Neuronal stem cell (in vitro differentiated cells): Measurements from ENCODE around the gene BATF.

Experiments
- DNase-seq: peaks from one replicate; pipeline ENCODE4 v3.0.0-alpha.2; 2013; ENCODE audit warnings: low spot score
- H2AFZ ChIP-seq: one replicate; pipeline ENCODE4 v1.6.1; 2013; ENCODE audit warnings: mild to moderate bottlenecking, low read length, inconsistent platforms
- H2AK5ac ChIP-seq: 2 replicates; pipeline ENCODE4 v1.6.1; 2013; ENCODE audit warnings: low read depth, mild to moderate bottlenecking, inconsistent platforms, low read length, moderate library complexity, mixed read lengths
- H2BK120ac ChIP-seq: 2 replicates; pipeline ENCODE4 v1.6.1; 2013; ENCODE audit warnings: low read depth, mild to moderate bottlenecking, inconsistent platforms, low read length, moderate library complexity, mixed read lengths
- H2BK12ac ChIP-seq: one replicate; pipeline ENCODE4 v1.6.1; 2013; ENCODE audit warnings: low read length, inconsistent platforms
- H2BK15ac ChIP-seq: 2 replicates; pipeline ENCODE4 v1.6.1; 2013; ENCODE audit warnings: mild to moderate bottlenecking, low read length, inconsistent platforms, mixed read lengths
- H2BK5ac ChIP-seq: one replicate; pipeline ENCODE4 v1.6.1; 2013; ENCODE audit warnings: inconsistent platforms, mild to moderate bottlenecking, low read length, moderate library complexity
- H3K14ac ChIP-seq: one replicate; pipeline ENCODE4 v1.6.1; 2013; ENCODE audit warnings: low read length, inconsistent platforms
- H3K18ac ChIP-seq: 2 replicates; pipeline ENCODE4 v1.6.1; 2013; ENCODE audit warnings: low read length, inconsistent platforms
- H3K23ac ChIP-seq: 2 replicates; pipeline ENCODE4 v1.6.1; 2013; ENCODE audit warnings: low read depth, mild to moderate bottlenecking, mixed read lengths, low read length, inconsistent platforms; ENCODE audit not compliant: poor library complexity
- H3K27ac ChIP-seq: replicated peaks from 3 replicates; pipeline ENCODE4 v1.5.1; 2013; ENCODE audit warnings: low read length, inconsistent platforms
- H3K27me3 ChIP-seq, 3 experiments: 2 replicates each; pipeline ENCODE4 v1.6.1; 2013; ENCODE audit warnings: low read length in 3 of 3, mild to moderate bottlenecking in 2 of 3, inconsistent platforms in 1 of 3, low read depth in 1 of 3, mixed read lengths in 1 of 3, moderate library complexity in 1 of 3; ENCODE audit not compliant: control insufficient read depth in 3 of 3, insufficient read depth in 3 of 3
- H3K36me3 ChIP-seq, 2 donors: replicated peaks in 1 of 2; 2 replicates each; pipeline ENCODE4 v1.6.1; 2013; ENCODE audit warnings: low read length in 2 of 2; ENCODE audit not compliant: control insufficient read depth in 2 of 2, insufficient read depth in 2 of 2
- H3K4ac ChIP-seq: 2 replicates; pipeline ENCODE4 v1.6.1; 2013; ENCODE audit warnings: inconsistent platforms, mild to moderate bottlenecking, low read length, moderate library complexity
- H3K4me1 ChIP-seq, 2 donors: 1 replicate in 1 of 2; 2 replicates in 1 of 2; pipeline ENCODE4 v1.6.1; 2013; ENCODE audit warnings: low read length in 2 of 2, low read depth in 1 of 2; ENCODE audit not compliant: control insufficient read depth in 2 of 2, insufficient read depth in 1 of 2
- H3K4me2 ChIP-seq: one replicate; pipeline ENCODE4 v1.6.1; 2013; ENCODE audit warnings: mild to moderate bottlenecking, low read length, inconsistent platforms; ENCODE audit not compliant: insufficient read depth, poor library complexity, severe bottlenecking
- H3K4me3 ChIP-seq, 2 donors: 2 replicates each; pipeline ENCODE4 v1.5.1; 2013; ENCODE audit warnings: low read length in 2 of 2, mild to moderate bottlenecking in 2 of 2, inconsistent platforms in 1 of 2, moderate library complexity in 1 of 2
- H3K79me1 ChIP-seq: one replicate; pipeline ENCODE4 v1.6.1; 2013; ENCODE audit warnings: low read depth, mild to moderate bottlenecking, inconsistent platforms, low read length, moderate library complexity
- H3K9ac ChIP-seq: one replicate; pipeline ENCODE4 v1.6.1; 2013; ENCODE audit warnings: mild to moderate bottlenecking, low read depth, low read length, inconsistent platforms; ENCODE audit not compliant: poor library complexity
- H3K9me3 ChIP-seq, 2 donors: replicated peaks in 1 of 2; 2 replicates each; pipeline versions ENCODE3 to v1.6.1; 2013; ENCODE audit warnings: low read length in 2 of 2, mild to moderate bottlenecking in 2 of 2, inconsistent platforms in 1 of 2, low read depth in 1 of 2, mixed read lengths in 1 of 2, moderate library complexity in 1 of 2; ENCODE audit not compliant: control insufficient read depth in 2 of 2, insufficient read depth in 1 of 2
- H4K8ac ChIP-seq: one replicate; pipeline ENCODE4 v1.6.1; 2013; ENCODE audit warnings: low read depth, mild to moderate bottlenecking, inconsistent platforms, low read length, moderate library complexity
- H4K91ac ChIP-seq: one replicate; pipeline ENCODE4 v1.6.1; 2013; ENCODE audit warnings: low read length, low read depth, mild to moderate bottlenecking, inconsistent platforms; ENCODE audit not compliant: poor library complexity
- WGBS, 2 donors: extraction: QIAGEN DNeasy Blood & Tissue Kit; methylation state at CpG; one replicate each; pipeline ENCODE4 v1.1.7; 2013; ENCODE audit warnings: missing lambda C conversion rate in 2 of 2, mixed read lengths in 1 of 2; ENCODE audit not compliant: insufficient read length in 2 of 2, insufficient replicate concordance in 1 of 2; ENCODE audit errors: extremely low coverage in 2 of 2; 5-methylcytosine and 5-hydroxymethylcytosine counted together

BATF gene

DNA sequence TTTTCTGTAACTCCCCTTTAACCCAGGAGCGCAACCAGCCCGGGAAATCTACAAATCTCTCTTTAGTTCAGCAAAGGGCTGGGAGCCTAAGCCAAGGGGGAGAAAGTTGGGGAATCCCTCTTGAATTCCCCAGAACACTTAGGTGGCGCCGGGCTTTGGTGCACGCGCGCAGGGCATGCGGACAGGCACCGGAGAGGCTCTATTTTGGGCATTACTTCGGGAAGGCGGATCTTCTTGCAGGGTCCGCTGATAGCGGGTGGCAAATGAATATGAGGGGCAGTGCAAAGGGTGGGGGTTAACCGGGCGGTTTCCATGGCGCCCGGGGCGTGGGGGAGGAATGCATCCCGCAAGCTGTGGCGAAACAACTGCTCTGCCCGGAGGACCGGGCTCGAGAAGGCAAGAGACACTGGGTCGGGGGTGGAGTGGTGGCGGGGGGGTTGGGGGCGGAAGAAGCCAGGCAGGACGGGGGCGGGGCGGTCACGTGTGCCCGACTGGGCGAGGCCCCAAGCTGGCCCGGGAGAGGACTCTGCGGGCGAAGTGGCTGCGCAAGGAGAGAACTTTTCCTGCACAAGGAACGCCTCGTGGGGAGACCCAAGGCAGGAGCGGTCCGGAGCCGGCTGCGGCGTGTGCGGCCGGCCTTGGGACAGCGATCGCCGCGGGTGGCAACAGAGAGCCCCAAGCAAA is 56.0 kb downstream of the BATF start, which contains the start of gene FLVCR2:
Gene FLVCR2, plus strand, starts transcription at position 519 of the 684 bp plus-strand sequence. CDS start 353 bp downstream, outside the sequence.
- no CpG with 5 or more reads among the region's 49 CpGs for WGBS, 2 donors
- peak within 1 kb of the TSS; percentile 98 for H2AFZ ChIP-seq
- H2BK120ac ChIP-seq = no peak within 1 kb of the TSS
- H2AK5ac ChIP-seq = no peak within 1 kb of the TSS
- H3K27me3 ChIP-seq = peaks cover 0 to 6% (median 0%) of the 10 kb centered on the region in 3 experiments
- peak; percentile 70 for DNase-seq
- H4K91ac ChIP-seq = no peak within 1 kb of the TSS
- H3K9ac ChIP-seq = peak within 1 kb of the TSS; percentile 75
- H4K8ac ChIP-seq = no peak within 1 kb of the TSS
- H2BK12ac ChIP-seq = peak within 1 kb of the TSS; percentile 79
- no peaks in the 10 kb centered on the region for H3K79me1 ChIP-seq
- H3K4me2 ChIP-seq = peak within 1 kb of the TSS; percentile 89
- H2BK15ac ChIP-seq = peak within 1 kb of the TSS; percentile 1
- H3K27ac ChIP-seq = peak within 1 kb of the TSS; percentile 74
- no peaks in the 10 kb centered on the region for H3K9me3 ChIP-seq
- no peaks in the 10 kb centered on the region for H3K36me3 ChIP-seq
- peaks cover 9 to 12% of the 10 kb centered on the region in 2 donors for H3K4me1 ChIP-seq
- peak within 1 kb of the TSS; percentile 55 to 83 for H3K4me3 ChIP-seq
- H2BK5ac ChIP-seq = peak within 1 kb of the TSS; percentile 83
- peak within 1 kb of the TSS; percentile 94 for H3K18ac ChIP-seq
- H3K4ac ChIP-seq = peak within 1 kb of the TSS; percentile 19
- no peak within 1 kb of the TSS for H3K14ac ChIP-seq
- H3K23ac ChIP-seq = peak within 1 kb of the TSS; percentile 45

DNA sequence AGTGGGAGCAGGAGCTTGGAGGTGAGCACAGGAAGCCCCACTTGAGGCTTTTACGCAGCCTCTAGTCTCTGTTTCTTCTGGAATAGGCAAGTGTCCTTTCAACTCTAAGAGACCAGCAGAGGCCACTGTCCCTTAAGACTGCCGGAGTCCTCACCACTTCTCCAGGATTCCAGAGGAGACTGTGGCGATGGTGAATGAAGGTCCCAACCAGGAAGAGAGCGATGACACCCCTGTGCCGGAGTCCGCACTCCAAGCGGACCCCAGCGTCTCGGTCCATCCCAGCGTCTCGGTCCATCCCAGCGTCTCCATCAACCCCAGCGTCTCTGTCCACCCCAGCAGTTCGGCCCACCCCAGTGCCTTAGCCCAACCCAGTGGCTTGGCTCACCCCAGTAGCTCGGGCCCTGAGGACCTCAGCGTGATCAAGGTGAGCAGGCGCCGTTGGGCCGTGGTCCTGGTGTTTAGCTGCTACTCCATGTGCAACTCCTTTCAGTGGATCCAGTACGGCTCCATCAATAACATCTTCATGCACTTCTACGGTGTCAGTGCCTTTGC is 56.6 kb downstream of the BATF start:
- H3K23ac ChIP-seq = peak overlapping the region; percentile 45
- H3K4me1 ChIP-seq = peaks cover 9 to 12% of the 10 kb centered on the region in 2 donors
- no CpG with 5 or more reads among the region's 21 CpGs for WGBS, 2 donors
- H3K14ac ChIP-seq = no peak overlapping the region
- H2AFZ ChIP-seq = peak overlapping the region; percentile 98
- DNase-seq = peak; percentile 8
- H3K4ac ChIP-seq = peak overlapping the region; percentile 19
- peak overlapping the region; percentile 83 for H2BK5ac ChIP-seq
- peaks cover 0 to 6% (median 0%) of the 10 kb centered on the region in 3 experiments for H3K27me3 ChIP-seq
- peak overlapping the region; percentile 94 for H3K18ac ChIP-seq
- H4K8ac ChIP-seq = no peak overlapping the region
- H3K4me2 ChIP-seq = peak overlapping the region; percentile 89
- no peaks in the 10 kb centered on the region for H3K36me3 ChIP-seq
- H3K27ac ChIP-seq = peak overlapping the region; percentile 58
- peak overlapping the region; percentile 55 to 83 for H3K4me3 ChIP-seq
- H2BK15ac ChIP-seq = peak overlapping the region; percentile 1
- peak overlapping the region; percentile 79 for H2BK12ac ChIP-seq
- no peak overlapping the region for H4K91ac ChIP-seq
- H2BK120ac ChIP-seq = no peak overlapping the region
- H3K79me1 ChIP-seq = no peaks in the 10 kb centered on the region
- H3K9ac ChIP-seq = peak overlapping the region; percentile 75
- no peak overlapping the region for H2AK5ac ChIP-seq
- no peaks in the 10 kb centered on the region for H3K9me3 ChIP-seq

DNA sequence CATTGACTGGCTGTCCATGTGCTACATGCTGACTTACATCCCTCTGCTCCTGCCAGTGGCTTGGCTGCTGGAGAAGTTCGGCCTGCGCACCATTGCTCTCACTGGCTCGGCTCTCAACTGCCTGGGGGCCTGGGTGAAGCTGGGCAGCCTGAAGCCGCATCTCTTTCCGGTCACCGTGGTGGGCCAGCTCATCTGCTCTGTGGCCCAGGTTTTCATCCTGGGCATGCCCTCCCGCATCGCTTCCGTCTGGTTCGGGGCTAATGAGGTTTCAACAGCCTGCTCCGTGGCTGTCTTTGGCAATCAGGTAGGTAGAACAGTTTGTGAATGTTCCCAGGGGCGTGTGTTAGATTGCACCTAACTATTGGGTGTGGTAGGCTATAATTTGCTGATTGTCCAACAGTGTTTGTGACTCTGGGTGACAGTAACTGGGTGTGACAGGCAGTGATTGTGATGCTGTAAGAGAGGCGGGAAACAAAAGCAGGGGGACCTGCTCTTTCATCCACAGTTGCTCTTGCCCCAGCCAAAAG is 57.1 kb downstream of the BATF start:
- H2BK5ac ChIP-seq = peak overlapping the region; percentile 83

DNA sequence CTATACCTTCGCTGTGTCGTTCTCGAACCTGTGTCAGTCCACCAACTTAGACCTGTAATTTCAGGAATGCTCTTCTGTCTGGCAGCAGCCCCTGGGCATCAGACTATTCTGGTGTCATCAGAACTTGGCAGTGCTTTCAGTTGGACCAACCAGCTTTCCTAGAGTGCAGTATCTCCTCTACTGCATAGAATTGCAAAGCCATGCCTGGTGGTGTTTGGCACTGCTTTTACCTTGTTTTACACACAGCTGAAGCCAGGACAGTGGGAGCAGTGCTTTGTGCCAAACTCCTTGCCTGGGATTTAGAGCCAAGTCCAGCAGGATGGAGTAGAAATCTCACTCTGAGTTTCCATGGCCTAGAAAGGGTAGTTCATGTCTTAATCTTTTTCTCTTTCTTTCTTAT is 57.6 kb downstream of the BATF start:
- Histone ChIP-seq H3K27ac (no peak overlapping the region), H3K4me1 (peaks cover 9 to 12% of the 10 kb centered on the region in 2 donors), H3K4me2 (no peak overlapping the region), H3K27me3 (peaks cover 0 to 1% (median 0%) of the 10 kb centered on the region in 3 experiments), H2AK5ac (no peak overlapping the region), H2BK5ac (no peak overlapping the region), H2AFZ (no peak overlapping the region), H3K23ac (no peak overlapping the region), H3K9me3 (no peaks in the 10 kb centered on the region), H3K18ac (no peak overlapping the region), H4K91ac (no peak overlapping the region), H3K4me3 (no peak overlapping the region), H3K14ac (no peak overlapping the region), H2BK15ac (no peak overlapping the region), H2BK120ac (no peak overlapping the region), H3K9ac (no peak overlapping the region), H4K8ac (no peak overlapping the region), H3K36me3 (no peaks in the 10 kb centered on the region), H3K4ac (no peak overlapping the region), H3K79me1 (no peaks in the 10 kb centered on the region), H2BK12ac (no peak overlapping the region)
- DNase-seq = no peak
- no CpG with 5 or more reads among the region's 3 CpGs for WGBS, 2 donors

More for the DNA sequence above, 57.1 kb downstream of the BATF start:
- peak overlapping the region; percentile 89 for H3K4me2 ChIP-seq
- peak overlapping the region; percentile 64 for H3K18ac ChIP-seq
- H2BK15ac ChIP-seq = peak overlapping the region; percentile 1
- no peak overlapping the region for H4K91ac ChIP-seq
- H3K9me3 ChIP-seq = no peaks in the 10 kb centered on the region
- no peak overlapping the region for H3K27ac ChIP-seq
- no peak overlapping the region for H3K14ac ChIP-seq
- H2BK120ac ChIP-seq = no peak overlapping the region
- H3K23ac ChIP-seq = no peak overlapping the region
- H3K79me1 ChIP-seq = no peaks in the 10 kb centered on the region
- no CpG with 5 or more reads among the region's 13 CpGs for WGBS, 2 donors
- H4K8ac ChIP-seq = no peak overlapping the region
- H3K4me1 ChIP-seq = peaks cover 9 to 12% of the 10 kb centered on the region in 2 donors
- peak overlapping the region; percentile 98 for H2AFZ ChIP-seq
- H3K4ac ChIP-seq = peak overlapping the region; percentile 19
- no peak overlapping the region for H2BK12ac ChIP-seq
- peak overlapping the region; percentile 22 for H3K9ac ChIP-seq
- no peak overlapping the region for H2AK5ac ChIP-seq
- peaks cover 0 to 6% (median 0%) of the 10 kb centered on the region in 3 experiments for H3K27me3 ChIP-seq
- H3K4me3 ChIP-seq = peak overlapping the region; percentile 55 to 83
- DNase-seq = no peak
- no peaks in the 10 kb centered on the region for H3K36me3 ChIP-seq
